GM18951 (cell line): Measurements from ENCODE around the gene TGIF1.

ENCODE experiments used
- POLR2A ChIP-seq: IDR thresholded peaks from 4 replicates; pipeline ENCODE4 v1.6.1; 2011; ENCODE audit warnings: mild to moderate bottlenecking; ENCODE audit not compliant: insufficient read length, insufficient read depth; ENCODE audit errors: extremely low read depth
- in situ Hi-C: fragments of 300-500 bp; cut with MboI; formaldehyde crosslinking; loops from one replicate; pipeline ENCODE4 v1.12.0; 2022; ENCODE audit warnings: low sequenced_read_pairs, mixed read lengths, inconsistent platforms; ENCODE audit not compliant: unreplicated experiment

TGIF1 gene

GRCh38 chr18:3508576-3509549 lies 58.9 kb downstream of the TGIF1 start:
- no peak for TF ChIP-seq POLR2A
- in situ Hi-C loops: no loop called here
